ENCODE data around the gene TTC33.
"Not testable (repeated sequence)": the region's sequence is repeated elsewhere in the genome, so short reads cannot be mapped to it uniquely, and the experiment has no call there.

Gene TTC33

GRCh38 chr5:40717281-40717680 is 38.5 kb downstream of the TTC33 start:
- DNase-seq (ENCODE audit: low read depth in 3 of 3) = no peak

GRCh38 chr5:40716590-40716989 is 39.2 kb downstream of the TTC33 start:
- no peak for DNase-seq (ENCODE audit: low read depth in 3 of 3)

- no peak for DNase-seq (ENCODE audit: low read depth in 3 of 3)
Measured at GRCh38 chr5:40716000-40716399, 39.8 kb downstream of the TTC33 start.

GRCh38 chr5:40714001-40714400 is 41.8 kb downstream of the TTC33 start:
- no peak for DNase-seq (ENCODE audit: low read depth in 3 of 3)

- DNase-seq (ENCODE audit: low read depth in 3 of 3) = not testable (repeated sequence)
Measured at GRCh38 chr5:40710575-40710974, 45.2 kb downstream of the TTC33 start.

GRCh38 chr5:40705484-40705883 is 50.3 kb downstream of the TTC33 start:
- not testable (repeated sequence) for DNase-seq (ENCODE audit: low read depth in 3 of 3)

- DNase-seq (ENCODE audit: low read depth in 3 of 3) = not testable (repeated sequence)
Measured at GRCh38 chr5:40702027-40702426, 53.7 kb downstream of the TTC33 start.

GRCh38 chr5:40700116-40700782 is 55.5 kb downstream of the TTC33 start:
- DNase-seq (ENCODE audit: low read depth in 3 of 3) = no peak

GRCh38 chr5:40694433-40694832 is 61.3 kb downstream of the TTC33 start:
- DNase-seq (ENCODE audit: low read depth in 3 of 3) = no peak

GRCh38 chr5:40691894-40692293 is 63.9 kb downstream of the TTC33 start:
- DNase-seq (ENCODE audit: low read depth in 3 of 3) = no peak

GRCh38 chr5:40690267-40690666 is 65.5 kb downstream of the TTC33 start:
- DNase-seq (ENCODE audit: low read depth in 3 of 3) = no peak

- peak in 1 of 3 experiments; percentile 34 for DNase-seq (ENCODE audit: low read depth in 3 of 3)
Measured at GRCh38 chr5:40689438-40689837, 66.3 kb downstream of the TTC33 start.

GRCh38 chr5:40688996-40689395 is 66.8 kb downstream of the TTC33 start:
- no peak for DNase-seq (ENCODE audit: low read depth in 3 of 3)

- DNase-seq (ENCODE audit: low read depth in 3 of 3) = peak; percentile 64 to 83 (median 76)
Measured at GRCh38 chr5:40688127-40688761, 67.5 kb downstream of the TTC33 start.

- DNase-seq (ENCODE audit: low read depth in 3 of 3) = no peak
Measured at GRCh38 chr5:40687321-40687720, 68.4 kb downstream of the TTC33 start.

GRCh38 chr5:40685976-40686486 is 69.7 kb downstream of the TTC33 start:
- no peak for DNase-seq (ENCODE audit: low read depth in 3 of 3)

GRCh38 chr5:40685193-40685592 is 70.6 kb downstream of the TTC33 start:
- no peak for DNase-seq (ENCODE audit: low read depth in 3 of 3)

- no peak for DNase-seq (ENCODE audit: low read depth in 3 of 3)
Measured at GRCh38 chr5:40683305-40683704, 72.5 kb downstream of the TTC33 start.

GRCh38 chr5:40682154-40683017 is 73.4 kb downstream of the TTC33 start:
- no peak for DNase-seq (ENCODE audit: low read depth in 3 of 3)

- peak in 2 of 3 experiments; percentile 31 to 39 for DNase-seq (ENCODE audit: low read depth in 3 of 3)
Measured at GRCh38 chr5:40681363-40682153, 74.2 kb downstream of the TTC33 start.

- peak in 1 of 3 experiments; percentile 40 for DNase-seq (ENCODE audit: low read depth in 3 of 3)
Measured at GRCh38 chr5:40680741-40681362, 74.9 kb downstream of the TTC33 start.

All from stimulated activated CD4-positive, alpha-beta T cell treated with anti-CD3 and anti-CD28 coated beads, TNF-alpha, amount 100 ng/mL, for 4 hours (primary cell).